CD4-positive, alpha-beta T cell treated with Interleukin-15 for 1 hour (primary cell): ENCODE measurements around the gene SATB1.
"Not testable (repeated sequence)": the region's sequence is repeated elsewhere in the genome, so short reads cannot be mapped to it uniquely, and the experiment has no call there.

Source experiments
- DNase-seq: peaks from one replicate; pipeline ENCODE4 v3.0.0-alpha.2; 2020

The SATB1 gene

GRCh38 chr3:18349197-18349798 is 75.8 kb downstream of the SATB1 start:
- no peak for DNase-seq

DNA sequence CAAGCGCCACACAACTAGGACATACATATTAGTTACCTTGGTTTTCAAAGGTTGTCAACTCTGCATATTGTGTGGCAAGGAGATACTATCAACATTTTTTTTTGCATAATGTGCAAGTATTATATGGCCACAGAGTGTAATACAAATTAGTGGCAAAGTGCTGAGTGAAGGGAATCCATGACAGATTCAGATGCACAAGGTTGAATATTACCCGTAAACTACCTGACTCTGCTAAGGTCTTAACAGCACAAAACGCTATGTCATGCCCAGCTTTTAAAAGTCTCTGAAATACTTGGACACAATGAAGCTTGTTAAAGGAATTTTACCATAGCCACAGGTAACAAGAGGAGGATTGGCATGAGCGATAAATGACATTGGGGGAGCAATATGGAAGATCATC is 79.0 kb downstream of the SATB1 start:
- no peak for DNase-seq

DNA sequence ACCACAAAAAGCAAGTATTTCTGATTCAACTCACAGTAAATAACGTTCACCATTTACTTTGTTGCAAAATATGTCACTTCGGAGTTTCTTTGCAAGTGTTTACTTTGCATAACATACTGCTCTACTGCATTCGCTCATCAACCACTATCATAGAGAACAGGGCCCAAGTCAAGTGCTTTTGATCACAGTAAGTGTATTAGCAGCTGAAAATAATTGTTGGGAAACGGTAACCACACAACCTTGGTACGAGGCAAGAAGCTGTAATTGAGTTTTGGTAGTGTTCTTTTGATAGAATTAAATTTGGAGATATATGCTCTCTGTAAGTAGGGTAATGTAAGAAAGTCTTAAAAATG is 80.1 kb downstream of the SATB1 start:
- no peak for DNase-seq

- DNase-seq, result no peak
Observed at GRCh38 chr3:18344306-18345014, 80.7 kb downstream of the SATB1 start.

GRCh38 chr3:18343809-18344208 is 81.3 kb downstream of the SATB1 start:
- no peak for DNase-seq

GRCh38 chr3:18338827-18339514 is 86.2 kb downstream of the SATB1 start:
- DNase-seq, result no peak

- no peak for DNase-seq
Observed at GRCh38 chr3:18337231-18337630, 87.9 kb downstream of the SATB1 start.

GRCh38 chr3:18334837-18335601 is 90.1 kb downstream of the SATB1 start:
- DNase-seq, result no peak

GRCh38 chr3:18330772-18331441 is 94.2 kb downstream of the SATB1 start:
- DNase-seq, result not testable (repeated sequence)

GRCh38 chr3:18308096-18308650 is 117.0 kb downstream of the SATB1 start:
- DNase-seq, result no peak

DNA sequence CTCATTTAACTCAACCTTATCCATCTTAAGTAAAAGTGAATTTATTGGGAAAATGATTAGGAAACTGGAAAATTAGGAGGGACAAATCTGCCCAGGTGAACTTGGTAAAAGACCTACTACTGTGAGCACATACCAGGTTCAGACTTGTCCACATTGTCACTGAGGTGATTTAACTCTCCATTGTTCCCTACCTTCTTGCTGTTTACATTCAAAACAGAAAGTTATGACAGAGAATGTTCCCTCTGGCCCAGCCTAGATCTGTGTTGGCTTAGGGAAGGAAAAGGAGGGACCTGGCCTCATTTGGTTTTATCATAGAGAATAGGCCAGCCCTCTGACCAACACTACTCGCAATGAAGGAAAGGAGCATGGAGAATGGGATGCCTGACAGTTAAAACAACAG is 117.6 kb downstream of the SATB1 start:
- DNase-seq, result no peak

- no peak for DNase-seq
Observed at GRCh38 chr3:18302517-18302916, 122.6 kb downstream of the SATB1 start.

DNA sequence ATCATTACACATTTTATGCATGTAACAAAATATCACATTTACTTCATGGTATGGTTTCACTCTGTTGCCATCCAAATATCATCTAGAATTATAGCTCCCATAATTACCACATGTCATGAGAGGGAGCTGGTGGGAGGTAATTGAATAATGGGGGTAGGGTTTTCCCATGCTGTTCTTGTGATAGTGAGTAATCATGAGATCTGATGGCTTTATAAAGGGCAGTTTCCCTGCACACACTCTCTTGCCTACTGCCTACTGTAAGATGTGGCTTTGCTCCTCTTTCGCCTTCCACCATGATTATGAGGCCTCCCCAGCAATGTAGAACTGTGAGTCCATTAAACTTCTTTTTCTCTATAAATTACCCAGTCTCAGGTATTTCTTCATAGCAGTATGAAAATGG is 123.4 kb downstream of the SATB1 start:
- no peak for DNase-seq

- no peak for DNase-seq
Observed at GRCh38 chr3:18300916-18301315, 124.2 kb downstream of the SATB1 start.

GRCh38 chr3:18297126-18297525 is 128.0 kb downstream of the SATB1 start:
- DNase-seq, result no peak
